B cell (primary cell): Measurements from ENCODE around the gene POU2F3. TPM values are rescaled to one million over a fixed set of nuclear protein-coding genes. Genes with fewer than 3 reads are reported as not detected.

Experiments
- ATAC-seq: fragments of 200-7000 bp; cut with Tn5 transposase; one replicate; pipeline ENCODE4 v1.10.0; 2021; ENCODE audit warnings: low read depth, mild to moderate bottlenecking, moderate number of reproducible peaks, moderate library complexity
- CTCF ChIA-PET: fragments of 350-600 bp; sonication (Branson Sonifier 250); formaldehyde crosslinking; loops from one replicate; lab custom pipeline; 2021; ENCODE audit warnings: antibody characterized with exemption, inconsistent platforms; lab: Charles Lee
- POLR2A ChIA-PET: fragments of 350-600 bp; sonication (Branson Sonifier 250); formaldehyde crosslinking; loops from one replicate; lab custom pipeline; 2021; ENCODE audit warnings: antibody characterized with exemption; lab: Charles Lee
- DNase-seq: peaks from one replicate; pipeline ENCODE4 v3.0.0; 2013
- H2AFZ ChIP-seq: 2 replicates; pipeline ENCODE4 v1.6.1; 2012; ENCODE audit warnings: mild to moderate bottlenecking, low read depth, low read length; ENCODE audit not compliant: insufficient read depth, poor library complexity, severe bottlenecking
- H3K27ac ChIP-seq, 2 donors: 1 replicate in 1 of 2; 2 replicates in 1 of 2; pipeline ENCODE4 v1.5.1; 2012 to 2013; ENCODE audit warnings: low read length in 2 of 2, mild to moderate bottlenecking in 2 of 2, moderate library complexity in 1 of 2
- H3K27me3 ChIP-seq, 4 experiments: fragments of 200-600 bp in 1 of 4; sonication (generic) in 1 of 4; replicated peaks in 1 of 4; 1 replicate in 2 of 4; 2 replicates in 2 of 4; pipeline versions ENCODE4 v1.6.1 to v1.7.0; 2013 to 2016; ENCODE audit warnings: low read length in 3 of 4, mild to moderate bottlenecking in 2 of 4, mixed read lengths in 1 of 4, moderate library complexity in 1 of 4; ENCODE audit not compliant: insufficient read depth in 4 of 4, control insufficient read depth in 3 of 4; ENCODE audit errors: control extremely low read depth in 1 of 4
- H3K36me3 ChIP-seq, 2 experiments: replicated peaks in 1 of 2; 1 replicate in 1 of 2; 2 replicates in 1 of 2; pipeline versions ENCODE4 v1.6.1 to v1.7.1; 2013; ENCODE audit warnings: low read length in 1 of 2; ENCODE audit not compliant: insufficient read depth in 2 of 2, control insufficient read depth in 1 of 2; ENCODE audit errors: control extremely low read depth in 1 of 2, extremely low read depth in 1 of 2
- H3K4me1 ChIP-seq, 2 donors: fragments of 200-600 bp in 1 of 2; sonication (generic) in 1 of 2; 1 replicate in 1 of 2; 2 replicates in 1 of 2; pipeline versions ENCODE4 v1.5.1 to v1.6.1; 2013 to 2017; ENCODE audit warnings: low read length in 2 of 2; ENCODE audit not compliant: control insufficient read depth in 2 of 2, insufficient read depth in 2 of 2
- H3K4me2 ChIP-seq: replicated peaks from 2 replicates; pipeline ENCODE3; 2012; ENCODE audit warnings: mild to moderate bottlenecking, low read depth, low read length; ENCODE audit not compliant: poor library complexity, severe bottlenecking
- H3K4me3 ChIP-seq, 5 experiments: fragments of 200-600 bp in 1 of 5; sonication (generic) in 1 of 5; 1 replicate in 3 of 5; 2 replicates in 2 of 5; pipeline versions ENCODE4 v1.5.1 to v1.7.0; 2011 to 2016; ENCODE audit warnings: low read length in 4 of 5, mild to moderate bottlenecking in 4 of 5, low read depth in 2 of 5, control low read depth in 1 of 5, moderate library complexity in 1 of 5; ENCODE audit not compliant: insufficient read depth in 1 of 5; ENCODE audit errors: control extremely low read depth in 1 of 5, extremely low read depth in 1 of 5
- H3K79me2 ChIP-seq: fragments of 200-600 bp; sonication (generic); one replicate; pipeline ENCODE4 v1.6.0; 2016; ENCODE audit warnings: low read length; ENCODE audit not compliant: control insufficient read depth, insufficient read depth
- H3K9ac ChIP-seq: fragments of 200-600 bp; sonication (generic); 2 replicates; pipeline ENCODE4 v1.6.1; 2017; ENCODE audit warnings: mild to moderate bottlenecking, low read length, moderate library complexity
- H3K9me3 ChIP-seq, 3 donors: one replicate each; pipeline versions ENCODE4 v1.6.1 to v1.7.1; 2013; ENCODE audit warnings: low read length in 2 of 3; ENCODE audit not compliant: control insufficient read depth in 2 of 3, insufficient read depth in 1 of 3; ENCODE audit errors: control extremely low read depth in 1 of 3
- H4K20me1 ChIP-seq: 2 replicates; pipeline ENCODE4 v1.6.0; 2012; ENCODE audit warnings: mild to moderate bottlenecking, low read length; ENCODE audit not compliant: insufficient read depth, control insufficient read depth, poor library complexity, severe bottlenecking
- H3K27ac Mint-ChIP-seq: one replicate; pipeline ENCODE4 v1.8.0; 2021; ENCODE audit warnings: mixed read lengths
- H3K27me3 Mint-ChIP-seq: one replicate; pipeline ENCODE4 v1.8.0; 2021; ENCODE audit warnings: mixed read lengths
- H3K4me1 Mint-ChIP-seq: one replicate; pipeline ENCODE4 v1.8.0; 2021; ENCODE audit warnings: mixed read lengths
- H3K4me3 Mint-ChIP-seq: one replicate; pipeline ENCODE4 v1.8.0; 2021; ENCODE audit warnings: mixed read lengths
- H3K9me3 Mint-ChIP-seq: one replicate; pipeline ENCODE4 v1.8.0; 2022; ENCODE audit warnings: mixed read lengths; ENCODE audit not compliant: insufficient read depth
- CTCF ChIP-seq: fragments of 200-600 bp; IDR thresholded peaks from one replicate; pipeline ENCODE4 v1.8.0; 2022; ENCODE audit warnings: antibody characterized with exemption, mild to moderate bottlenecking
- EZH2 ChIP-seq: IDR thresholded peaks from 2 replicates; pipeline ENCODE4 v1.6.1; 2012; ENCODE audit warnings: borderline replicate concordance, low read depth, mild to moderate bottlenecking, moderate library complexity, low read length; ENCODE audit not compliant: insufficient read depth, poor library complexity, severe bottlenecking
- WGBS: methylation state at CpG from one replicate; pipeline ENCODE4 v1.1.5; 2013; ENCODE audit warnings: missing lambda C conversion rate; ENCODE audit not compliant: insufficient coverage; 5-methylcytosine and 5-hydroxymethylcytosine counted together
- intact Hi-C: fragments of 100-400 bp; cut with micrococcal nuclease; formaldehyde crosslinking; loops from one replicate; pipeline ENCODE4 v1.10.0; 2022
- polyA plus RNA-seq: library from polyadenylated mRNA; depleted of rRNA; stranded (reverse); fragments of >200 nt; gene quantifications from 2 replicates; pipeline ENCODE4 v1.2.3, GENCODE V29; 2012
- total RNA-seq, 2 donors: library from RNA; stranded (reverse); fragments of 120-200 nt in 1 of 2; gene quantifications; 1 replicate in 1 of 2; 2 replicates in 1 of 2; pipeline versions ENCODE4 v1.2.3 to v1.2.4, GENCODE V29; 2013 to 2022

POU2F3 gene
- total and polyA plus RNA-seq, 2 donors (not counting 1 experiment from before 2014, with no cell fraction given) = not detected

- Histone ChIP-seq H3K27me3 (peaks cover 0 to 17% (median 3%) of the 10 kb centered on the region in 4 experiments), H3K79me2 (no peaks in the 10 kb centered on the region), H3K4me3 (no peak overlapping the region), H4K20me1 (no peaks in the 10 kb centered on the region), H3K36me3 (no peaks in the 10 kb centered on the region), H3K9me3 (no peaks in the 10 kb centered on the region), H3K4me2 (no peak overlapping the region), H2AFZ (no peak overlapping the region), H3K27ac (no peak overlapping the region), H3K4me1 (no peaks in the 10 kb centered on the region), H3K9ac (no peak overlapping the region)
- CTCF ChIA-PET = interaction anchor here (1.5 kb wide), 1 partner anchor 12 kb away, joined by 8 read pairs; no protein-coding TSS in a partner anchor
- Mint-ChIP-seq H3K4me1 (no peaks in the 10 kb centered on the region), H3K9me3 (no peaks in the 10 kb centered on the region), H3K27ac (no peak overlapping the region), H3K4me3 (no peak overlapping the region), H3K27me3 (peaks cover 34% of the 10 kb centered on the region)
- intact Hi-C loops = no loop called here
- no peak for TF ChIP-seq EZH2
- TF ChIP-seq CTCF = no peak
- no peak for ATAC-seq
- 80% methylated on average over 3 of the region's 3 CpGs for WGBS
- POLR2A ChIA-PET = no interaction called here
- DNase-seq = no peak
Measured at GRCh38 chr11:120314861-120315260, 74.9 kb downstream of the POU2F3 start.

DNA sequence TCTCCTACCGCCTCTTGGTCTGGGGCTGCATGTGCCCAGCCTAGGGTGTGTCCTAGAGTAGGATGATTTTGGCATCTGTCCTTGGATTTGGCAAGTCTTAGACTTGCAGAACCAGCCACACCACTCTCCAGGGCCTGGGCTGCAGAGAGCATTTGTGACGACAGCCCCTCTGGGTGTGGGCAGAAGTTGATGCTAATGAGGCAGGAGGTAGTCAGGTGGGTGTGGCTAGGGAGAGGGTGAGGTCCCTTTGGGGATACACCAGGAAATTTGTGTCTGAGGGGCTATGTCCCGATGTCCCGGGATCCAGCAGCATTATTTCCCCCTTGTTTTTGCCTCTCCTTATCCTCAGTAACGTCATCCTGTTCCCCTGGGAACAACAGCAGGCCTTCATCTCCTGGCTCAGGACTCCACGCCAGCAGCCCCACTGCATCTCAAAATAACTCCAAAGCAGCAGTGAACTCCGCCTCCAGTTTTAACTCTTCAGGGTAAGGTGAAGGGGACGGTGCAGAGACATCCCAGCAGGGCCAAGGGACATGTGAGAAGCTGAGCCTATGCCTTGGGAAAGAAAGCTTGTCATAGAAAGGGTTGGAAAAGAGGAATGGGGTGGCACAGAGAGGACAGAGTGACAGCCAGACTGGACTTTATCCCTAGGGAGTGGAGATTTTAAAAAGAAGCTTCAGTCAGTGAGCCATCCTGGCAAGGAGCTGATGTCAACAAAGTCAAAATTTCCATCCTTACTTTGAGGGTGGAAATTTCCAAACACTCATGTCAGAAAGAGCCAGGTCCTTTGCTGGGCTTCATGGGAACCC is 77.1 kb downstream of the POU2F3 start:
- Histone ChIP-seq H3K27me3 (peaks cover 0 to 18% (median 7%) of the 10 kb centered on the region in 4 experiments), H4K20me1 (no peaks in the 10 kb centered on the region), H3K9ac (no peak overlapping the region), H3K36me3 (no peaks in the 10 kb centered on the region), H3K4me1 (no peaks in the 10 kb centered on the region), H3K27ac (no peak overlapping the region), H3K4me2 (no peak overlapping the region), H3K79me2 (no peaks in the 10 kb centered on the region), H3K4me3 (no peak overlapping the region), H3K9me3 (no peaks in the 10 kb centered on the region), H2AFZ (no peak overlapping the region)
- no peak for ATAC-seq
- no peak for DNase-seq
- CTCF ChIA-PET = interaction anchor here (1.0 to 1.5 kb wide), 4 partner anchors 14 to 17 kb away, joined by 3 read pairs; no protein-coding TSS in a partner anchor
- POLR2A ChIA-PET = no interaction called here
- TF ChIP-seq EZH2 = no peak
- Mint-ChIP-seq H3K27ac (no peak overlapping the region), H3K4me3 (no peak overlapping the region), H3K9me3 (no peaks in the 10 kb centered on the region), H3K4me1 (no peaks in the 10 kb centered on the region), H3K27me3 (peaks cover 49% of the 10 kb centered on the region)
- intact Hi-C loops = no loop called here
- WGBS = 65% methylated on average over 2 of the region's 8 CpGs
